GM23338 (cell line): Measurements from ENCODE around the gene WDR1. TPM values are rescaled to one million over a fixed set of nuclear protein-coding genes. Genes with fewer than 3 reads are reported as not detected.

Source experiments
- ATAC-seq: fragments of 200-7000 bp; cut with Tn5 transposase; 3 replicates; pipeline ENCODE4 v1.9.1; 2020
- DNase-seq: peaks from one replicate; pipeline ENCODE4 v3.0.0-alpha.2; 2015; ENCODE audit warnings: low spot score
- H2AFZ ChIP-seq: fragments of 200-600 bp; sonication (generic); 2 replicates; pipeline ENCODE4 v1.8.0; 2016; ENCODE audit warnings: antibody characterized with exemption, mild to moderate bottlenecking, moderate library complexity
- H3F3A ChIP-seq: fragments of 200-600 bp; sonication (generic); replicated peaks from 2 replicates; pipeline ENCODE4 v1.8.0; 2017; ENCODE audit warnings: antibody characterized with exemption, mixed run types, low read depth
- H3K27ac ChIP-seq: fragments of 200-600 bp; sonication (generic); 2 replicates; pipeline ENCODE4 v1.6.1; 2016; ENCODE audit warnings: low read depth
- H3K27me3 ChIP-seq: fragments of 200-600 bp; sonication (generic); 2 replicates; pipeline ENCODE4 v1.8.0; 2016; ENCODE audit warnings: mild to moderate bottlenecking, mixed run types, moderate library complexity; ENCODE audit not compliant: insufficient read depth
- H3K36me3 ChIP-seq: fragments of 200-600 bp; sonication (generic); 2 replicates; pipeline ENCODE4 v1.8.0; 2016; ENCODE audit warnings: mild to moderate bottlenecking; ENCODE audit not compliant: insufficient read depth
- H3K4me1 ChIP-seq: fragments of 200-600 bp; sonication (generic); 2 replicates; pipeline ENCODE4 v1.8.0; 2016; ENCODE audit warnings: mild to moderate bottlenecking, moderate library complexity; ENCODE audit not compliant: insufficient read depth
- H3K4me2 ChIP-seq: fragments of 200-600 bp; sonication (generic); 2 replicates; pipeline ENCODE4 v1.7.1; 2017; ENCODE audit warnings: mixed run types
- H3K4me3 ChIP-seq: fragments of 200-600 bp; sonication (generic); 2 replicates; pipeline ENCODE4 v1.6.1; 2016; ENCODE audit warnings: mixed run types
- H3K79me2 ChIP-seq: fragments of 200-600 bp; sonication (generic); replicated peaks from 2 replicates; pipeline ENCODE4 v1.8.0; 2017; ENCODE audit warnings: mild to moderate bottlenecking; ENCODE audit not compliant: insufficient read depth
- H3K9me2 ChIP-seq: fragments of 200-600 bp; sonication (generic); 2 replicates; pipeline ENCODE4 v1.8.0; 2017; ENCODE audit not compliant: insufficient read depth
- H4K20me1 ChIP-seq: fragments of 200-600 bp; sonication (generic); replicated peaks from 2 replicates; pipeline ENCODE4 v1.8.0; 2017; ENCODE audit warnings: mild to moderate bottlenecking; ENCODE audit not compliant: insufficient read depth
- H3K27ac Mint-ChIP-seq: 2 replicates; pipeline ENCODE4 v1.8.0; 2020; ENCODE audit warnings: inconsistent platforms, mild to moderate bottlenecking, moderate library complexity, mixed read lengths
- H3K27me3 Mint-ChIP-seq: 3 replicates; pipeline ENCODE4 v1.8.0; 2022; ENCODE audit warnings: low read depth, mild to moderate bottlenecking, moderate library complexity, mixed read lengths, inconsistent platforms; ENCODE audit not compliant: insufficient read depth, poor library complexity
- H3K36me3 Mint-ChIP-seq: 3 replicates; pipeline ENCODE4 v1.8.0; 2021; ENCODE audit warnings: low read depth, mild to moderate bottlenecking, inconsistent platforms, moderate library complexity, mixed read lengths
- H3K4me1 Mint-ChIP-seq: 3 replicates; pipeline ENCODE4 v1.8.0; 2020; ENCODE audit warnings: mild to moderate bottlenecking, inconsistent platforms, mixed read lengths
- H3K4me3 Mint-ChIP-seq: 3 replicates; pipeline ENCODE4 v1.8.0; 2021; ENCODE audit warnings: moderate library complexity, mild to moderate bottlenecking, inconsistent platforms, mixed read lengths
- H3K9me3 Mint-ChIP-seq: 3 replicates; pipeline ENCODE4 v1.8.0; 2020; ENCODE audit warnings: moderate library complexity, mild to moderate bottlenecking, inconsistent platforms, mixed read lengths
- CREB1 ChIP-seq: fragments of 250-450 bp; sonication (Bioruptor Pico); IDR thresholded peaks from 2 replicates; pipeline ENCODE4 v1.5.0; 2020; ENCODE audit warnings: low read depth, mild to moderate bottlenecking, moderate library complexity
- CTCF ChIP-seq, 2 experiments: fragments of 200-600 bp in 1 of 2; sonication (generic) in 1 of 2; conservative IDR thresholded peaks; 2 replicates each; pipeline versions ENCODE4 v1.5.1 to v1.6.1; 2016 to 2017; ENCODE audit warnings: antibody characterized with exemption in 2 of 2, low read depth in 2 of 2, mild to moderate bottlenecking in 2 of 2, moderate library complexity in 1 of 2
- NANOG ChIP-seq: IDR thresholded peaks from 2 replicates; pipeline ENCODE4 v1.6.1; 2016; ENCODE audit warnings: antibody characterized with exemption, borderline replicate concordance
- POLR2AphosphoS5 ChIP-seq: IDR thresholded peaks from 2 replicates; pipeline ENCODE4 v1.6.1; 2016; ENCODE audit warnings: antibody characterized with exemption, low read depth
- STAT1 ChIP-seq: IDR thresholded peaks from one replicate; pipeline ENCODE4 v1.6.1; 2016; ENCODE audit warnings: antibody characterized with exemption; ENCODE audit not compliant: unreplicated experiment
- ZNF114 ChIP-seq: fragments of 250-450 bp; sonication (Bioruptor Pico); IDR thresholded peaks from 2 replicates; pipeline ENCODE4 v1.5.0; 2020; ENCODE audit warnings: mild to moderate bottlenecking, moderate library complexity
- ZNF331 ChIP-seq: fragments of 250-450 bp; sonication (Bioruptor Pico); IDR thresholded peaks from 2 replicates; pipeline ENCODE4 v1.5.0; 2020; ENCODE audit warnings: low read depth, mild to moderate bottlenecking, moderate library complexity
- ZNF462 ChIP-seq: fragments of 250-450 bp; sonication (Bioruptor Pico); IDR thresholded peaks from 2 replicates; pipeline ENCODE4 v1.5.0; 2020; ENCODE audit warnings: mild to moderate bottlenecking, moderate library complexity
- polyA plus RNA-seq: library from polyadenylated mRNA; unstranded; fragments of >200 nt; fragmentation: Nextera tagmentation; extraction: Ambion mirVana; gene quantifications from 2 replicates; pipeline ENCODE4 v1.2.1, GENCODE V29; 2016
- total RNA-seq: library from RNA; depleted of rRNA; stranded (reverse); fragments of >200 nt; shearing (Covaris generic); gene quantifications from 2 replicates; pipeline ENCODE4 v1.2.3, GENCODE V29; 2014
- TF ChIP-seq, protein P1 (sequence below): IDR thresholded peaks from 2 replicates; pipeline ENCODE4 v1.6.1; 2016; ENCODE audit warnings: antibody characterized with exemption

Gene WDR1
- total and polyA plus RNA-seq, 2 experiments from 2014 or later: 93.2 to 248 TPM

GRCh38 chr4:10087152-10087791 lies 29.3 kb downstream of the WDR1 start:
- H2AFZ ChIP-seq: no peak overlapping the region
- H3K27ac Mint-ChIP-seq: no peak overlapping the region
- no peak for DNase-seq
- peaks cover 7% of the 10 kb centered on the region for H3K27me3 Mint-ChIP-seq
- peaks cover 97% of the 10 kb centered on the region for H3K36me3 Mint-ChIP-seq
- no peak overlapping the region for H3K4me3 Mint-ChIP-seq
- peaks cover 21% of the 10 kb centered on the region for H4K20me1 ChIP-seq
- no peaks in the 10 kb centered on the region for H3K4me1 ChIP-seq
- H3K27me3 ChIP-seq: no peaks in the 10 kb centered on the region
- peaks cover 4% of the 10 kb centered on the region for H3K4me1 Mint-ChIP-seq
- no peaks in the 10 kb centered on the region for H3K9me3 Mint-ChIP-seq
- no peaks in the 10 kb centered on the region for H3K9me2 ChIP-seq
- no peak overlapping the region for H3K27ac ChIP-seq
- H3K4me3 ChIP-seq: no peak overlapping the region
- no peak for ATAC-seq
- no peaks in the 10 kb centered on the region for H3F3A ChIP-seq
- H3K79me2 ChIP-seq: peaks cover 30% of the 10 kb centered on the region
- H3K4me2 ChIP-seq: no peak overlapping the region
- H3K36me3 ChIP-seq: peaks cover 34% of the 10 kb centered on the region
- TF ChIP-seq CREB1 (CRISPR knock-in tag) (no peak), STAT1 (no peak), NANOG (no peak), POLR2AphosphoS5 (no peak), ZNF331 (CRISPR knock-in tag) (no peak), ZNF114 (CRISPR knock-in tag) (no peak), ZNF462 (CRISPR knock-in tag) (no peak), CTCF (conservative IDR thresholded peaks at IDR 0.05; ENCODE audit: low read depth in 2 of 2) (no peak)
- TF ChIP-seq, protein P1, sequence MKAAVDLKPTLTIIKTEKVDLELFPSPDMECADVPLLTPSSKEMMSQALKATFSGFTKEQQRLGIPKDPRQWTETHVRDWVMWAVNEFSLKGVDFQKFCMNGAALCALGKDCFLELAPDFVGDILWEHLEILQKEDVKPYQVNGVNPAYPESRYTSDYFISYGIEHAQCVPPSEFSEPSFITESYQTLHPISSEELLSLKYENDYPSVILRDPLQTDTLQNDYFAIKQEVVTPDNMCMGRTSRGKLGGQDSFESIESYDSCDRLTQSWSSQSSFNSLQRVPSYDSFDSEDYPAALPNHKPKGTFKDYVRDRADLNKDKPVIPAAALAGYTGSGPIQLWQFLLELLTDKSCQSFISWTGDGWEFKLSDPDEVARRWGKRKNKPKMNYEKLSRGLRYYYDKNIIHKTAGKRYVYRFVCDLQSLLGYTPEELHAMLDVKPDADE: no peak
